Spinal cord (tissue), 10 donors: ENCODE data around the gene ZFX. TPM values are rescaled to one million over a fixed set of nuclear protein-coding genes. Genes with fewer than 3 reads are reported as not detected.

Experiments used
- DNase-seq, 6 donors: peaks; one replicate each; pipeline versions ENCODE4 v3.0.0 to v3.0.0-alpha.2; 2013 to 2015; ENCODE audit warnings: low spot score in 6 of 6, low read depth in 4 of 6
- H3K27ac ChIP-seq: one replicate; pipeline ENCODE4 v1.5.1; 2013; ENCODE audit warnings: low read depth, low read length, control low read depth
- H3K27me3 ChIP-seq: one replicate; pipeline ENCODE4 v1.6.1; 2013; ENCODE audit warnings: low read length; ENCODE audit not compliant: control insufficient read depth, insufficient read depth
- H3K36me3 ChIP-seq: one replicate; pipeline ENCODE4 v1.6.1; 2013; ENCODE audit warnings: low read length; ENCODE audit not compliant: control insufficient read depth, insufficient read depth
- H3K4me1 ChIP-seq: one replicate; pipeline ENCODE4 v1.6.1; 2013; ENCODE audit warnings: low read length; ENCODE audit not compliant: control insufficient read depth, insufficient read depth
- H3K4me3 ChIP-seq: one replicate; pipeline ENCODE4 v1.5.1; 2013; ENCODE audit warnings: low read depth, low read length, control low read depth
- H3K9me3 ChIP-seq: one replicate; pipeline ENCODE4 v1.6.1; 2013; ENCODE audit warnings: low read length; ENCODE audit not compliant: control insufficient read depth, insufficient read depth
- WGBS: methylation state at CpG from one replicate; pipeline ENCODE4 v1.1.5; 2013; ENCODE audit warnings: missing lambda C conversion rate; ENCODE audit not compliant: insufficient coverage; 5-methylcytosine and 5-hydroxymethylcytosine counted together
- polyA plus RNA-seq, 2 donors: library from polyadenylated mRNA; unstranded; fragments of 120-200 nt; gene quantifications; one replicate each; pipeline ENCODE4 v1.2.1, GENCODE V29; 2013; ENCODE audit not compliant: insufficient read length in 2 of 2
- total RNA-seq, 2 donors: library from RNA; depleted of rRNA in 1 of 2; stranded (reverse); fragments of 120-200 nt in 1 of 2; fragments of >200 nt in 1 of 2; gene quantifications; one replicate each; pipeline versions ENCODE4 v1.2.3 to v1.2.4, GENCODE V29; 2013 to 2014
- donor health status: healthy.

The ZFX gene
- total and polyA plus RNA-seq, 4 donors: 15.1 to 72.6 (median 40.0) TPM

DNA sequence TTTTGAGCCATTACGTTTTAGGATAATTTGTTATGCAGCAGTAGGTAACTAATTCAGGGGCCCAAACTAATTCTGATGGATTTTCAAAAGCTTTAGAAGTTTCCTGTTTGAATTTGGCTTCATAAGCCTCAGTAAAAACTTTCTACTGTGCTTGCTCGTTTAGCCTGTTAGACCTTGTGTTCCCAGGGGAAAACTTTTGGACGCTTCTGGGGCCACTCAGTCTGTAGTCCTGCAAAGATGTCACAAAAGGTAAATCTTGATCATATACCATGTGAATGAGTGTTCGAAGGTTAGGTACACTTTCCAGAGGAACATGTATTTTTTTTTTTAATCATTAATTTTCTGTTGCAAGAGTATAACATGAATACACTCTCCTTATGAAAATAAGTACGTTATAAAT is 93.7 kb downstream of the ZFX start:
- H3K27ac ChIP-seq: no peak overlapping the region
- peaks cover 9% of the 10 kb centered on the region for H3K27me3 ChIP-seq
- H3K36me3 ChIP-seq: no peaks in the 10 kb centered on the region
- WGBS: 53% methylated on average over 3 of the region's 5 CpGs
- H3K4me3 ChIP-seq: no peak overlapping the region
- DNase-seq: no peak
- H3K9me3 ChIP-seq: no peaks in the 10 kb centered on the region
- no peaks in the 10 kb centered on the region for H3K4me1 ChIP-seq

DNA sequence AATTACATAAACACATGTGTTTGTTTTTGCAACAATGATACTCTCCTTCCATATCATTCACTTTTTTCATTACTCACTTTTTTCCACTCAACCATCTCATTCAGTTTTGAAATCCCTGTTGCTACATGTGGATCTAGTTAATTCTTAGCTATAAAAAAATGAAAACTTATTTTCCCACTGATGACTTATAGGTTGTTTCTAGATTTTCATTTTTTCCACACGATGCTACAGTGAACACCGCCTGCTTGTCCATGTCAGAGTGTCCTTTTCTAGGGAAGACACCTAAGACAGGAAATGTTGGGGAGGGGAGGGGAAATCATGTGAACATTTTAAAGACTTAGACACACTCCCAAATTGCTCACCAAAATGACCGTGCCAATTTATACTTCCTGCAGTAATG is 94.2 kb downstream of the ZFX start:
- Histone ChIP-seq H3K27me3 (peaks cover 13% of the 10 kb centered on the region), H3K4me3 (no peak overlapping the region), H3K4me1 (no peaks in the 10 kb centered on the region), H3K36me3 (no peaks in the 10 kb centered on the region), H3K27ac (no peak overlapping the region), H3K9me3 (no peaks in the 10 kb centered on the region)
- no CpG with 5 or more reads among the region's 3 CpGs for WGBS
- no peak for DNase-seq

DNA sequence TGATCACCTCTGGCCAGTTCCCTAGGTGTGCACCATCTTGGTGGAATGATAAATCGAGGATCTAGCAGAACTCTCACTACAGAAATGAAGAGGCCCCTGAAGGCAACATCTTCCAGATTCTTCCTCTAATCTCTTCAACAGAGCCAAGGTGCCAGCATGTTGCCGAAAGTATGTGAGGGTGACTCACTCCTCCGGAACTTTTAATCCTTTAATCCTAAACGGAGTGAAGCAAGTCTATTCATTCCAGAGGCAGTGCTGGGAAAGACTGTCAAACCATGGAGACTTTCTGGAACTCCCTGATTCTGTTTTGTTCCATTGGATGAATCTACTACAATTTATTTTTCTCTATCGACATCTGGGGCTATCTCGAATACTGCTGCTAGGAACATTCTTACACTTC is 95.7 kb downstream of the ZFX start:
- no peak overlapping the region for H3K27ac ChIP-seq

DNA sequence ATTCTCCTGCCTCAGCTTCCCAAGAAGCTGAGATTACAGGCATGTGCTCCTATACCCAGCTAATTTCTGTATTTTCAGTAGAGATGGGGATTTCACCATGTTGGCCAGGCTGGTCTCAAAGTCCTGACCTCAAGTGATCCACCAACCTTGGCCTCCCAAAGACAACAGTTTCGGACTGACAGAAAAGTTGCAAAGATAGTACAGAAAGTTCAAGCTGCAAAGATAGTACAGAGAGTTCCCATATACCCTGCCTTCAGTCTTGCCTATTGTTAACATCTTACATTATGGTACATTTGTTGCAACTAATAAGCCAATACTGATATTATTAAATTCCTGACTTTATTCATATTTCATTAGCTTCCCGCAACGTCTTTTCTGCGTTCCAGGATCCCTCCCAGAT is 98.5 kb downstream of the ZFX start:
- no peak for DNase-seq
- 89% methylated on average over 3 of the region's 4 CpGs for WGBS

More for the DNA sequence above, 95.7 kb downstream of the ZFX start:
- Histone ChIP-seq H3K27me3 (peaks cover 13% of the 10 kb centered on the region), H3K9me3 (no peaks in the 10 kb centered on the region), H3K4me3 (no peak overlapping the region), H3K36me3 (no peaks in the 10 kb centered on the region), H3K4me1 (no peaks in the 10 kb centered on the region)
- WGBS: 20% methylated on average over 1 of the region's 6 CpGs
- no peak for DNase-seq

DNA sequence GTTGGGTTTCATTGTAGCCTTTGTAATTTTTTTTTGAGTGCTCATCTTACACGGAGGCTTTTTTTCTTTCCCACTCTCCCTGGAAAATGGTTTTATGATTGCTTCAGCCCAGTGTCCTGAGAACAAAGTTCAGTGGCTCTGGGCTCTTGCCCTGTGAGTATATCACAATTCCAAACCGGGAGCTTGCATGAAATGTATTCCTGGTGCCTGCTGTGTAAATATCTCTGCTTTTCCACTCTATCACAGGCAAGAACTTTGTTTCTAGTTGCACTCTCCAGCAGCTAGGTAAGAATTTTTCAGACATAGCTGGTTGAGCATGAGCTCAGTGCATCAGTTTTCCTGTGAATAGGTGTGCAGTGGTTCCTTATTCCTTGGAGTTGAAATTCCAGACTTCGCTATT is 103.5 kb downstream of the ZFX start:
- no CpG with 5 or more reads among the region's 3 CpGs for whole genome bisulfite sequencing
- no peak overlapping the region for H3K27ac ChIP-seq
- no peaks in the 10 kb centered on the region for H3K4me1 ChIP-seq
- DNase-seq: no peak
- H3K9me3 ChIP-seq: peaks cover 1% of the 10 kb centered on the region
- H3K36me3 ChIP-seq: no peaks in the 10 kb centered on the region
- H3K4me3 ChIP-seq: no peak overlapping the region
- peaks cover 4% of the 10 kb centered on the region for H3K27me3 ChIP-seq

More for the DNA sequence above, 98.5 kb downstream of the ZFX start:
- no peak overlapping the region for H3K4me3 ChIP-seq
- no peaks in the 10 kb centered on the region for H3K9me3 ChIP-seq
- H3K27me3 ChIP-seq: peaks cover 8% of the 10 kb centered on the region
- H3K27ac ChIP-seq: no peak overlapping the region
- no peaks in the 10 kb centered on the region for H3K4me1 ChIP-seq
- H3K36me3 ChIP-seq: no peaks in the 10 kb centered on the region

DNA sequence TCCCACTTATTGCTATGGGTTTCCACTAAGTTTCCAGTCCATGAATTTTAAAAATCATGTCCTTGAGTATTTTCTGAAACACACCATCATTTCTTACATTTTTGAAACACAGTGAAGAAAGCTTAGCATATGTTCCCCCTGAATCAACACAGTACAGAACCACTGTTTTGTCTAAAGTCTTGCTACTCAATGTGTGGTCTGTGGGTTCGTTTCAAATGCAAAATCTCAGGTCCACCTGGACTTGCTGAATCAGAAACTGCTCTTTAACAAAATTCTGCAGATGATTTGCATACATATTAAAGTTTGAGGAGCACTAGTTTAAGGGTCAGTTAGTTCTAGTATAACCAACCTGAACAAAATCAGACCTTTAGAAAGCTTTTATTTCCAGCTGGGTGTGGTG is 103.9 kb downstream of the ZFX start:
- Histone ChIP-seq H3K9me3 (peaks cover 1% of the 10 kb centered on the region), H3K4me1 (no peaks in the 10 kb centered on the region), H3K27ac (no peak overlapping the region), H3K27me3 (peaks cover 1% of the 10 kb centered on the region), H3K4me3 (no peak overlapping the region), H3K36me3 (no peaks in the 10 kb centered on the region)
- DNase-seq: no peak
- no CpG with 5 or more reads among the region's 1 CpG for WGBS

DNA sequence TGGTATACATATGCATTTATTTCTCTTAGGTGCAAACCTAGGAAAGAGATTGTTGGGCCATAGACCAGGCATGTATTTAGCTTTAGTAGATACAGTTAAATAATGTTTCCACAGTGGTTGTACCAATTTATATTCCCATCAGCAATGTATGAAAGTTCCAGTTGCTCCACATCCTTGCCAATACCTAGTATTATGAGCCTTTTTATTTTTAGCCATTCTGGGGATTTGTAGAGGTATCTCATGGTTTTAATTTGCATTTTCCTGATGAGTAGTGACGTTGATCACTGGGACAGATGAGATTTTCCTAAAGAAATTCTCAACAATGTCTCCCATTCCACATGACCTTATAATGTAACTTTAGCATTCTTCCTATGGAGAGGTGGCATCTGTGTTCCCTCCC is 107.5 kb downstream of the ZFX start:
- Histone ChIP-seq H3K36me3 (no peaks in the 10 kb centered on the region), H3K4me3 (no peak overlapping the region), H3K27me3 (peaks cover 6% of the 10 kb centered on the region), H3K27ac (no peak overlapping the region), H3K4me1 (no peaks in the 10 kb centered on the region), H3K9me3 (peaks cover 1% of the 10 kb centered on the region)
- WGBS: no CpG with 5 or more reads among the region's 1 CpG
- no peak for DNase-seq

DNA sequence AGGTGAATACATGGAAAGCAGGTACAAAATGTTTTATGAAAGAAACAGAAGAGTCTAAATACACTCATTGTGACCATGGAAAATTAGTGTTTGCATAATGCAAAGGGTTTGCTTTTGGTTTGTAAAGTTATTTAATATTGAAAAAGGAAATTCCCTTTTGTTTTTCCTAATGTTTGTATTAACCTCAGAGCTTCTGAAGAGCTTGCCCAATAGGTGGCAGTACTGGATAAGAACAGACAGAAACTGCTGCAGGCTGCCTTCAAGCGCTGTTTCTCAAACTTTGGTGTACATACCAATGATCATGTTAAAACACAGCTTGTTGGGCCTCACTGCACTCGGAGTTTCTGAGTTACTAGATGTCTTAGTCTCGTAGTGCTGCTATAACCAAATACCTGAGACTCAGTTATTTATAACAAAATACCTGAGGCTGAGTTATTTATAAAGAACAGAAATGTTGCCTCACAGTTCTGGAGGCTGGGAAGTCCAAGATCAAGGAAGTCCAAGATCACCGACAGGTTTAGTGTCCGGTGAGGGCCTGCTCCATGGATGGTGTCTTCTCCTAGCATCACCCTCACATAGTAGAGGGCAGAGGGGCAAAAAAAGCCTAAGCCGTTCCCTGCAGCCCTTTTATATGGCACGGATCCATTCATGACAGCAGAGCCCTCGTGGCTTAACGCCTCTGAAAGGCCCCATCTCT is 110.2 kb downstream of the ZFX start:
- no peaks in the 10 kb centered on the region for H3K4me1 ChIP-seq
- no peak overlapping the region for H3K4me3 ChIP-seq
- DNase-seq: peak in 3 of 6 donors; percentile 26 to 81 (median 70)
- peaks cover 1% of the 10 kb centered on the region for H3K9me3 ChIP-seq
- no peaks in the 10 kb centered on the region for H3K36me3 ChIP-seq
- 57% methylated on average over 2 of the region's 9 CpGs for WGBS
- H3K27ac ChIP-seq: no peak overlapping the region
- H3K27me3 ChIP-seq: peaks cover 10% of the 10 kb centered on the region

DNA sequence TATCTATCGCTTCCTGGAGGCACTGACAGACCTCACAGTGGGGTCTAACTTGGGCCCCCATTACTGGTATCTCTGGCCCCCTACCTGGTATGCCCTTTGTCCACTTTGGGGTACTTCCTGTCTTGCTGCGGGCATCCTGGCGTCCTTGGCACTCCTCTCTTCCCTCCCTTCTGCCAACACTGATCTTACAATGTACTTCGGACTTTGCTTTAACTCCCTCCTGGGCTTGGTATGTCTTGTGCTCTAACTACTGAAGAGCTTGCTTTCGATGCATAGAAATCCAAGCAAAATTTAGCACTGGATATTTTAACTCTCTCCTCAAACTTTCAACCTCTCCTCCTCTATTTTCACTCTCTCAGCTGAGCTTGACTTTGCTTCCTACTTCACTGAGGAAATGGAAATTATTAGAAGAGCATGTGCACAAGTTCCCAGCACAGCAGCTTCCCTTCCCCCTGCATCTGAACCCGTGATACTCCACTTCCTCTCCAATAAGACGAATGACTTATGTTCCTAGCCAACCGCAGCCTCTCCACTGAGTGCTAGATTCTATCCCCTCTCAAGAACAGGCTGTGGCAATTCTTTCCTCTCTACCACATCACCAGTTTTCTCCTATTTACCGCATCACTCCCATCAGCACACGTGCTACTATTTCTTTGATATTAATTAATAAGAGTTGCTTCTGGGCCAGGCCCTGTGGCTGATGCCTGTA is 111.5 kb downstream of the ZFX start:
- DNase-seq: no peak
- 56% methylated on average over 7 of the region's 10 CpGs for WGBS
- Histone ChIP-seq H3K36me3 (no peaks in the 10 kb centered on the region), H3K9me3 (peaks cover 1% of the 10 kb centered on the region), H3K4me1 (no peaks in the 10 kb centered on the region), H3K27me3 (peaks cover 19% of the 10 kb centered on the region), H3K4me3 (no peak overlapping the region), H3K27ac (no peak overlapping the region)

DNA sequence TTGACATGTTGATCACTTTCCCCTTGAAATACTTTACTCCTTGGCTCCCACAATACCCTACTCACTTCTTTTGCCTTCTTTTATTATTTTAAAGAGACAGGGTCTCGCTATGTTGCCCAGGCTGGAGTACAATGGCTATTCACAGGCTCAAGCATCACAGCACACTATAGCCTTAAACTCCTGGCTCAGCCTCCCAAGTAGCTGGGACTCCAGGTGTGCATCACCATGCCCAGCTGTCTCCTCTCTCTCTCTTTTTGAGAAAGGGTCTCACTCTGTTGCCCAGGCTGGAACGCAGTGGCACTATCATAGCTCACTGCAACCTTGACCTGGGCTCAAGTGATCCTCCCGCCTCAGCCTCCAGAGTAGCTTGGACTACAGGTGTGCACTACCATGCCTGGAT is 112.8 kb downstream of the ZFX start:
- H3K4me3 ChIP-seq: no peak overlapping the region
- no peak overlapping the region for H3K27ac ChIP-seq
- peaks cover 25% of the 10 kb centered on the region for H3K27me3 ChIP-seq
- no peaks in the 10 kb centered on the region for H3K4me1 ChIP-seq
- no peaks in the 10 kb centered on the region for H3K36me3 ChIP-seq
- WGBS: 72% methylated on average over 3 of the region's 3 CpGs
- H3K9me3 ChIP-seq: no peaks in the 10 kb centered on the region
- DNase-seq: no peak
